ENCODE results near the gene CPXM1. TPM values are rescaled to one million over a fixed set of nuclear protein-coding genes. Genes with fewer than 3 reads are reported as not detected.

CPXM1 gene
- total RNA-seq, 1 donor from 2014 or later = 9.8 TPM

- ATAC-seq (ENCODE audit: low read depth) = no peak
- ChIA-PET POLR2A (no interaction called here), CTCF (no interaction called here)
- intact Hi-C loops (cut with micrococcal nuclease) = loop anchor here (10.0 kb wide), 1 partner anchor 222 kb away; no protein-coding TSS in a partner anchor
- TF ChIP-seq, protein P1, sequence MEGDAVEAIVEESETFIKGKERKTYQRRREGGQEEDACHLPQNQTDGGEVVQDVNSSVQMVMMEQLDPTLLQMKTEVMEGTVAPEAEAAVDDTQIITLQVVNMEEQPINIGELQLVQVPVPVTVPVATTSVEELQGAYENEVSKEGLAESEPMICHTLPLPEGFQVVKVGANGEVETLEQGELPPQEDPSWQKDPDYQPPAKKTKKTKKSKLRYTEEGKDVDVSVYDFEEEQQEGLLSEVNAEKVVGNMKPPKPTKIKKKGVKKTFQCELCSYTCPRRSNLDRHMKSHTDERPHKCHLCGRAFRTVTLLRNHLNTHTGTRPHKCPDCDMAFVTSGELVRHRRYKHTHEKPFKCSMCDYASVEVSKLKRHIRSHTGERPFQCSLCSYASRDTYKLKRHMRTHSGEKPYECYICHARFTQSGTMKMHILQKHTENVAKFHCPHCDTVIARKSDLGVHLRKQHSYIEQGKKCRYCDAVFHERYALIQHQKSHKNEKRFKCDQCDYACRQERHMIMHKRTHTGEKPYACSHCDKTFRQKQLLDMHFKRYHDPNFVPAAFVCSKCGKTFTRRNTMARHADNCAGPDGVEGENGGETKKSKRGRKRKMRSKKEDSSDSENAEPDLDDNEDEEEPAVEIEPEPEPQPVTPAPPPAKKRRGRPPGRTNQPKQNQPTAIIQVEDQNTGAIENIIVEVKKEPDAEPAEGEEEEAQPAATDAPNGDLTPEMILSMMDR (IDR thresholded peaks at IDR 0.05) = no peak
- Mint-ChIP-seq H3K27ac (no peak overlapping the region), H3K27me3 (peaks cover 24% of the 10 kb centered on the region), H3K9me3 (no peaks in the 10 kb centered on the region), H3K36me3 (ENCODE audit: low read depth) (no peaks in the 10 kb centered on the region), H3K4me3 (no peak overlapping the region), H3K4me1 (peaks cover 18% of the 10 kb centered on the region)
- no peak for DNase-seq
These were observed 53.7 kb downstream of the CPXM1 start for GRCh38 chr20:2746636-2747265.

- Mint-ChIP-seq H3K27me3 (peaks cover 28% of the 10 kb centered on the region), H3K36me3 (ENCODE audit: low read depth) (no peaks in the 10 kb centered on the region), H3K4me3 (no peak overlapping the region), H3K27ac (no peak overlapping the region), H3K9me3 (no peaks in the 10 kb centered on the region), H3K4me1 (peaks cover 14% of the 10 kb centered on the region)
- intact Hi-C loops (cut with micrococcal nuclease) = loop anchor here (10.0 kb wide), 1 partner anchor 221 kb away; no protein-coding TSS in a partner anchor
- CTCF ChIA-PET = no interaction called here
- ATAC-seq (ENCODE audit: low read depth) (no peak), DNase-seq (no peak)
- POLR2A ChIA-PET = no interaction called here
- TF ChIP-seq, protein P1 (IDR thresholded peaks at IDR 0.05) = no peak
These were observed 54.3 kb downstream of the CPXM1 start for GRCh38 chr20:2745936-2746635.

- CTCF ChIA-PET = no interaction called here
- H3K4me1 Mint-ChIP-seq = peaks cover 7% of the 10 kb centered on the region
- POLR2A ChIA-PET = no interaction called here
- H3K4me3 Mint-ChIP-seq = no peak overlapping the region
- H3K36me3 Mint-ChIP-seq (ENCODE audit: low read depth) = no peaks in the 10 kb centered on the region
- no peaks in the 10 kb centered on the region for H3K9me3 Mint-ChIP-seq
- TF ChIP-seq, protein P1 (IDR thresholded peaks at IDR 0.05) = no peak
- peaks cover 23% of the 10 kb centered on the region for H3K27me3 Mint-ChIP-seq
- intact Hi-C loops (cut with micrococcal nuclease) = loop anchor here (10.0 kb wide), 1 partner anchor 220 kb away; no protein-coding TSS in a partner anchor
- H3K27ac Mint-ChIP-seq = no peak overlapping the region
- ATAC-seq (ENCODE audit: low read depth) = no peak
- DNase-seq = no peak
These were observed 55.1 kb downstream of the CPXM1 start for GRCh38 chr20:2745060-2745910.

Other genes starting within 250 kb of the CPXM1 start
- 327 and 333 TPM in 2 replicates for gene NOP56, start 148.0 kb downstream of the CPXM1 start, total RNA-seq
- gene IDH3B, start 136.4 kb downstream of the CPXM1 start, total RNA-seq = 121 and 127 TPM in 2 replicates
- gene EBF4, start 107.8 kb downstream of the CPXM1 start, total RNA-seq = 1.6 and 2.4 TPM in 2 replicates
- not detected in 2 replicates for gene C20orf141, start 14.4 kb upstream of the CPXM1 start, total RNA-seq
- not detected in 2 replicates for gene TMEM239, start 15.7 kb upstream of the CPXM1 start, total RNA-seq
- gene PCED1A, start 40.0 kb upstream of the CPXM1 start, total RNA-seq = 53.2 and 59.1 TPM in 2 replicates
- gene VPS16, start 40.1 kb upstream of the CPXM1 start, total RNA-seq = 54.7 and 56.9 TPM in 2 replicates
- gene PTPRA, start 72.9 kb upstream of the CPXM1 start, total RNA-seq = 43.6 and 46.7 TPM in 2 replicates
- 0.75 TPM in 1 of 2 replicates, not detected in the other for gene GNRH2, start 243.0 kb upstream of the CPXM1 start, total RNA-seq
- 30.6 and 34.7 TPM in 2 replicates for gene MRPS26, start 245.4 kb upstream of the CPXM1 start, total RNA-seq